ENCODE measurements around the gene EPS8L2. TPM values are rescaled to one million over a fixed set of nuclear protein-coding genes. Genes with fewer than 3 reads are reported as not detected.

EPS8L2 gene
- total RNA-seq, 1 donor from 2014 or later: 129 TPM

DNA sequence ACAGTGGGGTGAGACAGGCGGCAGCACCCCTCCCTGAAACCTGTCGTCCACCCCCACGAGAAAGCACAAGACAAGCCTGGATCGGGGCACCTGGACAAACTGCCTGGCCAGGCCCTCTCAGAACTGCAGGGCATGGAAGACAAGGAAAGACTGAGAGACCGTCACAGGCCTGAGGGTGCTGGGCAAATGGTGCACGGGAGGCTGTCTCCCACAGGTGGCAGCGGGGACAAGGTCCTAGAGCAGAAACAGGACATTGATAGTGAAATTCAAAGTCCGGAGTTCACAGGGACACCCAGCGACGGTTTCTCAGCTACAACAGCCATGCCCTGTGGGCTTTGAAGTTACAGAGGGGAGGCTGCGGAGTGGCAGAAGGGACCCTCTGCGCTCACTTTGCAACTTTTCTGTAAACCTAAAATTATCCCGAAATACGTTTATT is 48.3 kb upstream of the EPS8L2 start:
- H3K27me3 Mint-ChIP-seq (ENCODE audit: low read depth, unreplicated experiment): no peaks in the 10 kb centered on the region
- H3K9me3 Mint-ChIP-seq (ENCODE audit: unreplicated experiment): no peaks in the 10 kb centered on the region
- H3K36me3 ChIP-seq (ENCODE audit: insufficient read depth, low read length): no peaks in the 10 kb centered on the region
- TF ChIP-seq CTCF (IDR thresholded peaks at IDR 0.05; ENCODE audit: insufficient read depth, low read depth, low read length): no peak
- no peak for TF ChIP-seq EZH2 (IDR thresholded peaks at IDR 0.05; ENCODE audit: insufficient read depth, low read length)
- H2AFZ ChIP-seq (ENCODE audit: low read depth, low read length): no peak overlapping the region
- H3K9ac ChIP-seq (ENCODE audit: low read length): no peak overlapping the region
- no peak overlapping the region for H3K4me2 ChIP-seq (ENCODE audit: low read length)
- FAIRE-seq (no peak), DNase-seq (ENCODE audit: low read depth) (no peak)
- H3K79me2 ChIP-seq (ENCODE audit: insufficient read depth, low read length): no peaks in the 10 kb centered on the region
- H3K27me3 ChIP-seq (ENCODE audit: insufficient read depth, low read length): no peaks in the 10 kb centered on the region
- H3K4me1 ChIP-seq (ENCODE audit: insufficient read depth, low read length): no peaks in the 10 kb centered on the region
- H3K36me3 Mint-ChIP-seq (ENCODE audit: low read depth, unreplicated experiment): peaks cover 19% of the 10 kb centered on the region
- H3K27ac ChIP-seq (ENCODE audit: low read depth, low read length): no peak overlapping the region
- no peak overlapping the region for H3K27ac Mint-ChIP-seq (ENCODE audit: unreplicated experiment)
- H3K4me1 Mint-ChIP-seq (ENCODE audit: low read depth, unreplicated experiment): no peaks in the 10 kb centered on the region
- peak overlapping the region; percentile 4 for H3K4me3 Mint-ChIP-seq (ENCODE audit: unreplicated experiment)
- H3K9me3 ChIP-seq (ENCODE audit: insufficient read depth, low read depth, low read length): no peaks in the 10 kb centered on the region
- H3K4me3 ChIP-seq (ENCODE audit: insufficient read depth, low read depth, low read length): no peak overlapping the region
- peaks cover 19% of the 10 kb centered on the region for H4K20me1 ChIP-seq (ENCODE audit: insufficient read depth, low read length)

GRCh38 chr11:659532-660085 is 46.4 kb upstream of the EPS8L2 start:
- Histone ChIP-seq H3K27me3 (ENCODE audit: insufficient read depth, low read length) (no peaks in the 10 kb centered on the region), H3K79me2 (ENCODE audit: insufficient read depth, low read length) (no peaks in the 10 kb centered on the region), H3K9ac (ENCODE audit: low read length) (no peak overlapping the region), H3K27ac (ENCODE audit: low read depth, low read length) (no peak overlapping the region), H3K36me3 (ENCODE audit: insufficient read depth, low read length) (no peaks in the 10 kb centered on the region), H3K4me1 (ENCODE audit: insufficient read depth, low read length) (no peaks in the 10 kb centered on the region), H3K4me2 (ENCODE audit: low read length) (no peak overlapping the region), H3K9me3 (ENCODE audit: insufficient read depth, low read depth, low read length) (no peaks in the 10 kb centered on the region), H4K20me1 (ENCODE audit: insufficient read depth, low read length) (peaks cover 30% of the 10 kb centered on the region), H3K4me3 (ENCODE audit: insufficient read depth, low read depth, low read length) (no peak overlapping the region), H2AFZ (ENCODE audit: low read depth, low read length) (no peak overlapping the region)
- no peak for FAIRE-seq
- no peak overlapping the region for H3K4me3 Mint-ChIP-seq (ENCODE audit: unreplicated experiment)
- H3K27ac Mint-ChIP-seq (ENCODE audit: unreplicated experiment): no peak overlapping the region
- no peak for DNase-seq (ENCODE audit: low read depth)
- TF ChIP-seq EZH2 (IDR thresholded peaks at IDR 0.05; ENCODE audit: insufficient read depth, low read length) (no peak), CTCF (IDR thresholded peaks at IDR 0.05; ENCODE audit: insufficient read depth, low read depth, low read length) (no peak)
- no peaks in the 10 kb centered on the region for H3K4me1 Mint-ChIP-seq (ENCODE audit: low read depth, unreplicated experiment)
- no peaks in the 10 kb centered on the region for H3K9me3 Mint-ChIP-seq (ENCODE audit: unreplicated experiment)
- no peaks in the 10 kb centered on the region for H3K27me3 Mint-ChIP-seq (ENCODE audit: low read depth, unreplicated experiment)
- peaks cover 25% of the 10 kb centered on the region for H3K36me3 Mint-ChIP-seq (ENCODE audit: low read depth, unreplicated experiment)

DNA sequence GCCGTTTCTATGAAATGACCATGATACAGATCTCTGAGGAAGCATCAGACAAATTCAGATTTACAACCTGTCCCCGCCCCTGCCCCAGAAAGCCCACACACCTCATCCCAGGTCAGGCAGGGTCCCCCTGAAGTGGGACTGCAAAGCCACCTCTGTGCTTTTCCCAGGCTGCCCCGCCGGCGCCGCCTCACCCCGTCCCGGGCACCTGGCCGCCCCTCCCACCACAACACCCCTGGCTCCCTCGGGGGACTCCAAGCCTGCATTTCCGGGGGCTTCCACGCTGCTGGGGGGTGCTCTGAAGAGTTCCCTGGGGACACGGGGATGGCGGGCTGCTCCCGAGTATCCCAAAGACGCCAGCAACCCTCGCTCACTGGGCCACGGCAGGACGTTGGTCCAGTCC is 45.8 kb upstream of the EPS8L2 start:
- H4K20me1 ChIP-seq (ENCODE audit: insufficient read depth, low read length): peaks cover 30% of the 10 kb centered on the region
- H3K36me3 Mint-ChIP-seq (ENCODE audit: low read depth, unreplicated experiment): peaks cover 24% of the 10 kb centered on the region
- TF ChIP-seq CTCF (IDR thresholded peaks at IDR 0.05; ENCODE audit: insufficient read depth, low read depth, low read length) (no peak), EZH2 (IDR thresholded peaks at IDR 0.05; ENCODE audit: insufficient read depth, low read length) (no peak)
- H3K36me3 ChIP-seq (ENCODE audit: insufficient read depth, low read length): no peaks in the 10 kb centered on the region
- H3K4me1 Mint-ChIP-seq (ENCODE audit: low read depth, unreplicated experiment): peaks cover under 1% of the 10 kb centered on the region
- no peaks in the 10 kb centered on the region for H3K27me3 ChIP-seq (ENCODE audit: insufficient read depth, low read length)
- H3K9ac ChIP-seq (ENCODE audit: low read length): no peak overlapping the region
- FAIRE-seq (no peak), DNase-seq (ENCODE audit: low read depth) (no peak)
- no peak overlapping the region for H3K27ac ChIP-seq (ENCODE audit: low read depth, low read length)
- no peaks in the 10 kb centered on the region for H3K9me3 Mint-ChIP-seq (ENCODE audit: unreplicated experiment)
- no peaks in the 10 kb centered on the region for H3K4me1 ChIP-seq (ENCODE audit: insufficient read depth, low read length)
- H3K27me3 Mint-ChIP-seq (ENCODE audit: low read depth, unreplicated experiment): no peaks in the 10 kb centered on the region
- no peak overlapping the region for H3K4me3 Mint-ChIP-seq (ENCODE audit: unreplicated experiment)
- H3K79me2 ChIP-seq (ENCODE audit: insufficient read depth, low read length): no peaks in the 10 kb centered on the region
- H3K27ac Mint-ChIP-seq (ENCODE audit: unreplicated experiment): no peak overlapping the region
- H2AFZ ChIP-seq (ENCODE audit: low read depth, low read length): no peak overlapping the region
- H3K9me3 ChIP-seq (ENCODE audit: insufficient read depth, low read depth, low read length): no peaks in the 10 kb centered on the region
- H3K4me2 ChIP-seq (ENCODE audit: low read length): no peak overlapping the region
- no peak overlapping the region for H3K4me3 ChIP-seq (ENCODE audit: insufficient read depth, low read depth, low read length)

All from astrocyte (in vitro differentiated cells and primary cell).